Esophagus (tissue), 2 donors: ENCODE measurements around the gene SLC38A1. TPM values are rescaled to one million over a fixed set of nuclear protein-coding genes. Genes with fewer than 3 reads are reported as not detected.
"Not testable (repeated sequence)": the region's sequence is repeated elsewhere in the genome, so short reads cannot be mapped to it uniquely, and the experiment has no call there.

ENCODE experiments used
- H3K27ac ChIP-seq, 2 donors: one replicate each; pipeline ENCODE4 v1.5.1; 2013; ENCODE audit warnings: low read depth in 2 of 2, mild to moderate bottlenecking in 2 of 2, inconsistent platforms in 1 of 2, low read length in 1 of 2, moderate library complexity in 1 of 2
- H3K27me3 ChIP-seq, 2 donors: one replicate each; pipeline ENCODE4 v1.6.1; 2013; ENCODE audit warnings: low read length in 2 of 2, control low read depth in 1 of 2, mild to moderate bottlenecking in 1 of 2; ENCODE audit not compliant: insufficient read depth in 2 of 2, control insufficient read depth in 1 of 2
- H3K36me3 ChIP-seq, 2 donors: one replicate each; pipeline ENCODE4 v1.6.1; 2013; ENCODE audit warnings: low read length in 1 of 2; ENCODE audit not compliant: control insufficient read depth in 2 of 2, insufficient read depth in 2 of 2
- H3K4me1 ChIP-seq, 2 donors: one replicate each; pipeline ENCODE4 v1.6.1; 2013; ENCODE audit warnings: low read length in 1 of 2; ENCODE audit not compliant: control insufficient read depth in 2 of 2, insufficient read depth in 2 of 2
- H3K4me3 ChIP-seq, 2 donors: one replicate each; pipeline ENCODE4 v1.5.1; 2013; ENCODE audit warnings: low read length in 2 of 2, mild to moderate bottlenecking in 2 of 2, low read depth in 1 of 2, moderate library complexity in 1 of 2
- H3K9me3 ChIP-seq, 2 donors: one replicate each; pipeline ENCODE4 v1.6.1; 2013; ENCODE audit warnings: mild to moderate bottlenecking in 2 of 2, low read depth in 1 of 2, low read length in 1 of 2, moderate library complexity in 1 of 2; ENCODE audit not compliant: control insufficient read depth in 2 of 2, insufficient read depth in 1 of 2
- WGBS, 2 donors: extraction: QIAGEN DNeasy Blood & Tissue Kit; methylation state at CpG; one replicate each; pipeline ENCODE4 v1.1.7; 2013; 5-methylcytosine and 5-hydroxymethylcytosine counted together
- polyA plus RNA-seq, 2 donors: library from polyadenylated mRNA; stranded (reverse); fragments of 200-250 nt; gene quantifications; one replicate each; pipeline ENCODE4 v1.2.3, GENCODE V29; 2013
- donor health status: healthy with polysubstance abuse.
- donor health status: Bipolar disorder and iron deficiency.

SLC38A1 gene
- polyA plus RNA-seq, 2 donors: 14.4 to 16.9 TPM

- Histone ChIP-seq H3K36me3 (no peaks in the 10 kb centered on the region), H3K27ac (no peak overlapping the region), H3K4me1 (peaks cover 0 to 5% of the 10 kb centered on the region in 2 donors), H3K9me3 (no peaks in the 10 kb centered on the region), H3K4me3 (no peak overlapping the region), H3K27me3 (no peaks in the 10 kb centered on the region)
- WGBS, 2 donors: 86 to 93% methylated on average over 4 of the region's 4 CpGs
Measured at GRCh38 chr12:46259071-46259470, 9.8 kb downstream of the SLC38A1 start.

DNA sequence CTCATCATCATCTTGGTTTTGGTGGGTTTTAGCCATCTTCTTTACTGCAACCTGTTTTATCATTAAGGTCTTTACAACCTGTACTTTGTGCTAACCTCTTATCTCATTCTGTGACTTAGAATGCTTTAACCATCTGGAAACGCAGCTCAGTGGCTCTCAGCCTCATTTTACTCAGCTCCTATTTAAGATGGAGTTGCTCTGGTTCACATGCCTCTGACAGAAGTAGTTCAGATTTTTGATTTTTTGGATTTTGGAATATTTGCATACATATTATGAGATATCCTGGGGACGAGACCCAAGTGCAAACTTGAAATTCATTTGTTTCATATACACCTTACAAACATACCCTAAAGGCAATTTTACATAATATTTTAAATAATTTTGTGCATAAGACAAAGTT lies 10.7 kb downstream of the SLC38A1 start:
- H3K27ac ChIP-seq: no peak overlapping the region
- H3K4me3 ChIP-seq: no peak overlapping the region
- peaks cover 0 to 5% of the 10 kb centered on the region in 2 donors for H3K4me1 ChIP-seq
- H3K27me3 ChIP-seq: no peaks in the 10 kb centered on the region
- no peaks in the 10 kb centered on the region for H3K36me3 ChIP-seq
- H3K9me3 ChIP-seq: no peaks in the 10 kb centered on the region
- WGBS, 2 donors: 76 to 89% methylated on average over 2 of the region's 2 CpGs

DNA sequence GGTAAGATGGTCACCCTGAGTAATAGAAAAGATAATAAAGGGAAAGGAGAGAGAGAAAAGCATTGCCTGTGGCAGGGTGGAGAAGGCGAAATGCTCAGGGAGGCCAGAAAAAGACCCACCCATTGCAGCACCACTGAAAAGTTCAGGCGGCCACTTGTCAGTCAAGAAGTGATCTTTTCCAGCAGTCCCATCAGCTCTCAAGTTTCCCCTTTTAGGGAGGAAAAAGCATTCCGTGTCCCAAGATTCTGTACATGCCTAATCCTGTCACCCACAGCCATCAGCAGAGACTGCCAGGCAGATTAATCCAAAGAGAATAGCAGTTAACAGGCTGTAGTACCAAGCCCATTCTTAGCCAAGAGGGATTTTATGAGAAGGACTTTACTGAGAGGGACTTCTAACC lies 11.9 kb downstream of the SLC38A1 start:
- 74 to 84% methylated on average over 3 of the region's 3 CpGs for WGBS, 2 donors
- no peak overlapping the region for H3K4me3 ChIP-seq
- H3K27me3 ChIP-seq: no peaks in the 10 kb centered on the region
- H3K27ac ChIP-seq: no peak overlapping the region
- H3K9me3 ChIP-seq: no peaks in the 10 kb centered on the region
- peaks cover 0 to 5% of the 10 kb centered on the region in 2 donors for H3K4me1 ChIP-seq
- no peaks in the 10 kb centered on the region for H3K36me3 ChIP-seq

GRCh38 chr12:46253544-46254162 lies 15.2 kb downstream of the SLC38A1 start:
- no peaks in the 10 kb centered on the region for H3K9me3 ChIP-seq
- H3K27ac ChIP-seq: no peak overlapping the region
- H3K27me3 ChIP-seq: no peaks in the 10 kb centered on the region
- WGBS, 2 donors: 98 to 100% methylated on average over 2 of the region's 2 CpGs
- H3K4me3 ChIP-seq: no peak overlapping the region
- no peaks in the 10 kb centered on the region for H3K4me1 ChIP-seq
- H3K36me3 ChIP-seq: no peaks in the 10 kb centered on the region

- 96 to 98% methylated on average over 5 of the region's 5 CpGs for WGBS, 2 donors
Measured at GRCh38 chr12:46251994-46252393, 16.8 kb downstream of the SLC38A1 start.

DNA sequence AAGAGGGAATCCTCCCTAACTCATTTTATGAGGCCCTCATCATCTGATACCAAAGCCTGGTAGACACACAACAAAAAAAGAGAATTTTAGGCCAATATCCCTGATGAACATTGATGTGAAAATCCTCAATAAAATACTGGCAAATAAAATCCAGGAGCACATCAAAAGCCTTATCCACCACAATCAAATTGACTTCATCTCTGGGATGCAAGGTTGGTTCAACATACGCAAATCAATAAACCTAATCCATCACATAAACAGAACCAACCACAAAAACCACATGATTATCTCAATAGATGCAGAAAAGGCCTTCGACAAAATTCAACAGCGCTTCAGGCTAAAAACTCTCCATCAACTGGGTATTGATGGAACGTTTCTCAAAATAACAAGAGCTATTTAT lies 18.9 kb downstream of the SLC38A1 start:
- H3K36me3 ChIP-seq, H3K9me3 ChIP-seq, H3K27ac ChIP-seq, H3K4me3 ChIP-seq, H3K4me1 ChIP-seq, H3K27me3 ChIP-seq: not testable (repeated sequence)
- WGBS, 2 donors: 66 to 89% methylated on average over 4 of the region's 4 CpGs

More at GRCh38 chr12:46251994-46252393, 16.8 kb downstream of the SLC38A1 start:
- not testable (repeated sequence) for H3K27ac ChIP-seq, H3K4me3 ChIP-seq, H3K9me3 ChIP-seq, H3K4me1 ChIP-seq, H3K27me3 ChIP-seq, H3K36me3 ChIP-seq

DNA sequence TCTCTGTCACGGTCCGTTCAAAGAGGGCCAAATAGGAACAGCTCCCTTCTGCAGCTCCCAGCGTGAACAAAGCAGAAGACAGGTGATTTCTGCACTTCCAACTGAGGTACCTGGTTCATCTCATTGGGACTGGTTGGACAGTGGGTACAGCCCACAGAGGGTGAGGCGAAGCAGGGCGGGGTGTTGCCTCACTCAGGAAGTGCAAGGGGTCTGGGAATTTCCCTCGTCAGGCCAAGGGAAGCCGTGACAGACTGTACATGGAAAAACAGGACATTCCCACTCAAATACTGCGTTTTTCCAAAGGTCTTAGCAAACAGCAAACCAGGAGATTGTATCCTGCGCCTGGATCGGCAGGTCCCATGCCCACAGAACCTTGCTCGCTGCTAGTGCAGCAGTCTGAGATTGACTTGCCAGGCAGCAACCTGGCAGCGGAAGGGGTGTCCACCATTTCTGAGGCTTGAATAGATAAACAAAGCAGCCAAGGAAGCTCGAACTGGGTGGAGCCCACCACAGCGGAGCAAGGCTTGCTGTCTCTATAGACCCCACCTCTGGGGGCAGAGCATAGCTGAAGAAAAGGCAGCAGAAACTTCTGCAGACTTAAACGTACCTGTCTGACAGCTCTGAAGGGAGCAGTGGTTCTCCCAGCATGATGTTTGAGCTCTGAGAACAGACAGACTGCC lies 22.7 kb downstream of the SLC38A1 start:
- Histone ChIP-seq H3K36me3 (peaks cover 0 to 4% of the 10 kb centered on the region in 2 donors), H3K9me3 (no peaks in the 10 kb centered on the region), H3K27ac (no peak overlapping the region), H3K27me3 (no peaks in the 10 kb centered on the region), H3K4me1 (no peaks in the 10 kb centered on the region), H3K4me3 (no peak overlapping the region)
- 89 to 91% methylated on average over 15 of the region's 15 CpGs for WGBS, 2 donors

- H3K4me3 ChIP-seq: no peak overlapping the region
- peaks cover 0 to 4% of the 10 kb centered on the region in 2 donors for H3K36me3 ChIP-seq
- no peaks in the 10 kb centered on the region for H3K4me1 ChIP-seq
- H3K27me3 ChIP-seq: no peaks in the 10 kb centered on the region
- no peaks in the 10 kb centered on the region for H3K9me3 ChIP-seq
- H3K27ac ChIP-seq: no peak overlapping the region
Measured at GRCh38 chr12:46244997-46245396, 23.8 kb downstream of the SLC38A1 start.

- Histone ChIP-seq H3K4me1 (no peaks in the 10 kb centered on the region), H3K36me3 (peaks cover 0 to 4% of the 10 kb centered on the region in 2 donors), H3K9me3 (no peaks in the 10 kb centered on the region), H3K4me3 (no peak overlapping the region), H3K27ac (no peak overlapping the region), H3K27me3 (no peaks in the 10 kb centered on the region)
- 96 to 97% methylated on average over 1 of the region's 1 CpG for WGBS, 2 donors
Measured at GRCh38 chr12:46244273-46244915, 24.4 kb downstream of the SLC38A1 start.
